ENCODE data around the gene THG1L. TPM values are rescaled to one million over a fixed set of nuclear protein-coding genes. Genes with fewer than 3 reads are reported as not detected.
"Not testable (repeated sequence)": the region's sequence is repeated elsewhere in the genome, so short reads cannot be mapped to it uniquely, and the experiment has no call there.

THG1L gene
- total RNA-seq, 2 donors from 2014 or later, result 7.5 to 9.5 TPM

- ATAC-seq (ENCODE audit: insufficient number of reproducible peaks, low FRiP score, low read depth), result no peak
- H3K36me3 ChIP-seq, result no peaks in the 10 kb centered on the region
- H3K9me3 ChIP-seq, result no peaks in the 10 kb centered on the region
- no peaks in the 10 kb centered on the region for H3K4me1 ChIP-seq (ENCODE audit: control insufficient read depth in 1 of 2, low read depth in 2 of 2)
- H3K4me3 ChIP-seq, result peak overlapping the region; percentile 47
- no peak overlapping the region for H3K27ac ChIP-seq
- no peak for DNase-seq (ENCODE audit: low spot score)
- H3K27me3 ChIP-seq (replicated peaks; ENCODE audit: insufficient read depth), result no peaks in the 10 kb centered on the region
- no peak for TF ChIP-seq CTCF (IDR thresholded peaks at IDR 0.05)
Measured at GRCh38 chr5:157690690-157691433, 40.4 kb upstream of the THG1L start.

- DNase-seq (ENCODE audit: low spot score); H3K27ac ChIP-seq; H3K27me3 ChIP-seq (replicated peaks; ENCODE audit: insufficient read depth); ATAC-seq (ENCODE audit: insufficient number of reproducible peaks, low FRiP score, low read depth); H3K9me3 ChIP-seq; H3K4me3 ChIP-seq; H3K4me1 ChIP-seq (ENCODE audit: control insufficient read depth in 1 of 2, low read depth in 2 of 2); H3K36me3 ChIP-seq: not testable (repeated sequence)
Measured at GRCh38 chr5:157693816-157694215, 37.4 kb upstream of the THG1L start.

GRCh38 chr5:157696154-157696553 lies 35.1 kb upstream of the THG1L start:
- H3K9me3 ChIP-seq; H3K4me3 ChIP-seq; ATAC-seq (ENCODE audit: insufficient number of reproducible peaks, low FRiP score, low read depth); H3K27ac ChIP-seq; H3K27me3 ChIP-seq (replicated peaks; ENCODE audit: insufficient read depth); DNase-seq (ENCODE audit: low spot score); H3K4me1 ChIP-seq (ENCODE audit: control insufficient read depth in 1 of 2, low read depth in 2 of 2); H3K36me3 ChIP-seq: not testable (repeated sequence)

- not testable (repeated sequence) for H3K27ac ChIP-seq; H3K9me3 ChIP-seq; DNase-seq (ENCODE audit: low spot score); H3K4me3 ChIP-seq; ATAC-seq (ENCODE audit: insufficient number of reproducible peaks, low FRiP score, low read depth); H3K36me3 ChIP-seq; H3K4me1 ChIP-seq (ENCODE audit: control insufficient read depth in 1 of 2, low read depth in 2 of 2); H3K27me3 ChIP-seq (replicated peaks; ENCODE audit: insufficient read depth)
Measured at GRCh38 chr5:157698674-157699073, 32.5 kb upstream of the THG1L start.

GRCh38 chr5:157703736-157704135 lies 27.5 kb upstream of the THG1L start:
- Histone ChIP-seq H3K9me3 (no peaks in the 10 kb centered on the region), H3K4me1 (ENCODE audit: control insufficient read depth in 1 of 2, low read depth in 2 of 2) (no peaks in the 10 kb centered on the region), H3K4me3 (no peak overlapping the region), H3K27ac (no peak overlapping the region), H3K27me3 (replicated peaks; ENCODE audit: insufficient read depth) (no peaks in the 10 kb centered on the region), H3K36me3 (no peaks in the 10 kb centered on the region)
- DNase-seq (ENCODE audit: low spot score) (no peak), ATAC-seq (ENCODE audit: insufficient number of reproducible peaks, low FRiP score, low read depth) (no peak)
- no peak for TF ChIP-seq CTCF (IDR thresholded peaks at IDR 0.05)

GRCh38 chr5:157708866-157709265 lies 22.4 kb upstream of the THG1L start:
- Histone ChIP-seq H3K9me3 (no peaks in the 10 kb centered on the region), H3K27ac (no peak overlapping the region), H3K36me3 (no peaks in the 10 kb centered on the region), H3K4me3 (no peak overlapping the region), H3K27me3 (replicated peaks; ENCODE audit: insufficient read depth) (no peaks in the 10 kb centered on the region), H3K4me1 (ENCODE audit: control insufficient read depth in 1 of 2, low read depth in 2 of 2) (peaks cover 10 to 13% of the 10 kb centered on the region in 2 donors)
- ATAC-seq (ENCODE audit: insufficient number of reproducible peaks, low FRiP score, low read depth) (no peak), DNase-seq (ENCODE audit: low spot score) (no peak)
- TF ChIP-seq CTCF (IDR thresholded peaks at IDR 0.05), result no peak

GRCh38 chr5:157709346-157709745 lies 21.9 kb upstream of the THG1L start:
- Histone ChIP-seq H3K27me3 (replicated peaks; ENCODE audit: insufficient read depth) (no peaks in the 10 kb centered on the region), H3K4me1 (ENCODE audit: control insufficient read depth in 1 of 2, low read depth in 2 of 2) (peaks cover 10 to 13% of the 10 kb centered on the region in 2 donors), H3K36me3 (no peaks in the 10 kb centered on the region), H3K9me3 (no peaks in the 10 kb centered on the region), H3K4me3 (no peak overlapping the region), H3K27ac (no peak overlapping the region)
- TF ChIP-seq CTCF (IDR thresholded peaks at IDR 0.05), result no peak
- DNase-seq (ENCODE audit: low spot score) (no peak), ATAC-seq (ENCODE audit: insufficient number of reproducible peaks, low FRiP score, low read depth) (no peak)
